ENCODE data around the gene SERPINA12. TPM values are rescaled to one million over a fixed set of nuclear protein-coding genes. Genes with fewer than 3 reads are reported as not detected.

The SERPINA12 gene
- total and polyA plus RNA-seq, 8 donors = 0.08 TPM; not detected in 7

GRCh38 chr14:94542811-94543440 lies 33.7 kb upstream of the SERPINA12 start:
- Histone ChIP-seq H3K27ac (no peak overlapping the region), H3K36me3 (no peaks in the 10 kb centered on the region), H3K9me3 (peaks cover 0 to 13% (median 9%) of the 10 kb centered on the region in 4 donors), H3K27me3 (peaks cover 0 to 24% (median 0%) of the 10 kb centered on the region in 3 donors), H3K4me3 (no peak overlapping the region), H3K4me1 (peaks cover 0 to 4% (median 0%) of the 10 kb centered on the region in 4 donors)
- 70 to 79% (median 74%) methylated on average over 8 to 9 of the region's 9 CpGs for WGBS, 5 donors
- TF ChIP-seq POLR2AphosphoS5 (IDR thresholded peaks at IDR 0.05) (no peak), EP300 (IDR thresholded peaks at IDR 0.05) (no peak), CTCF (IDR thresholded peaks at IDR 0.05) (no peak), POLR2A (IDR thresholded peaks at IDR 0.05) (no peak)
- no peak for DNase-seq
- intact Hi-C loops (cut with DNase I; ENCODE audit: low total_unique reads) = no loop called here

GRCh38 chr14:94542111-94542810 lies 33.0 kb upstream of the SERPINA12 start:
- no peaks in the 10 kb centered on the region for H3K36me3 ChIP-seq
- no peak overlapping the region for H3K4me3 ChIP-seq
- intact Hi-C loops (cut with DNase I; ENCODE audit: low total_unique reads) = no loop called here
- H3K27ac ChIP-seq = no peak overlapping the region
- 80 to 89% (median 84%) methylated on average over 11 to 12 of the region's 12 CpGs for WGBS, 5 donors
- TF ChIP-seq CTCF (IDR thresholded peaks at IDR 0.05) = no peak
- no peak for TF ChIP-seq EP300 (IDR thresholded peaks at IDR 0.05)
- no peak for TF ChIP-seq POLR2AphosphoS5 (IDR thresholded peaks at IDR 0.05)
- DNase-seq = no peak
- peaks cover 0 to 30% (median 0%) of the 10 kb centered on the region in 3 donors for H3K27me3 ChIP-seq
- peaks cover 0 to 4% (median 0%) of the 10 kb centered on the region in 4 donors for H3K4me1 ChIP-seq
- peaks cover 0 to 13% (median 9%) of the 10 kb centered on the region in 4 donors for H3K9me3 ChIP-seq

- Histone ChIP-seq H3K4me3 (no peak overlapping the region), H3K27ac (no peak overlapping the region), H3K9me3 (peaks cover 0 to 6% (median 3%) of the 10 kb centered on the region in 4 donors), H3K36me3 (no peaks in the 10 kb centered on the region), H3K27me3 (peaks cover 0 to 30% (median 0%) of the 10 kb centered on the region in 3 donors), H3K4me1 (peaks cover 0 to 4% (median 0%) of the 10 kb centered on the region in 4 donors)
- 52 to 68% (median 62%) methylated on average over 9 of the region's 9 CpGs for WGBS, 5 donors
- DNase-seq = no peak
- TF ChIP-seq CTCF (IDR thresholded peaks at IDR 0.05) (no peak), POLR2A (IDR thresholded peaks at IDR 0.05) (no peak), EP300 (IDR thresholded peaks at IDR 0.05) (no peak), POLR2AphosphoS5 (IDR thresholded peaks at IDR 0.05) (no peak)
- intact Hi-C loops (cut with DNase I; ENCODE audit: low total_unique reads) = no loop called here
Observed at GRCh38 chr14:94541234-94541975, 32.1 kb upstream of the SERPINA12 start.

GRCh38 chr14:94540031-94540794 lies 30.9 kb upstream of the SERPINA12 start:
- Histone ChIP-seq H3K4me3 (no peak overlapping the region), H3K9me3 (no peaks in the 10 kb centered on the region), H3K27ac (no peak overlapping the region), H3K27me3 (peaks cover 0 to 31% (median 0%) of the 10 kb centered on the region in 3 donors), H3K4me1 (peaks cover 0 to 4% (median 0%) of the 10 kb centered on the region in 4 donors), H3K36me3 (no peaks in the 10 kb centered on the region)
- TF ChIP-seq POLR2A (IDR thresholded peaks at IDR 0.05) = no peak
- TF ChIP-seq POLR2AphosphoS5 (IDR thresholded peaks at IDR 0.05) = no peak
- TF ChIP-seq CTCF (IDR thresholded peaks at IDR 0.05) = no peak
- TF ChIP-seq EP300 (IDR thresholded peaks at IDR 0.05) = no peak
- peak in 1 of 2 donors; percentile 38 for DNase-seq
- intact Hi-C loops (cut with DNase I; ENCODE audit: low total_unique reads) = no loop called here
- 24 to 37% (median 30%) methylated on average over 10 to 13 of the region's 13 CpGs for WGBS, 5 donors

All from stomach (tissue), 9 donors.